ENCODE results near the gene SPAG9.

GRCh38 chr17:50924300-50924699 is 196.4 kb downstream of the SPAG9 start:
- TF ChIP-seq POLR2AphosphoS5 (IDR thresholded peaks at IDR 0.05; ENCODE audit: low read depth, low read length) (no peak), POLR2A (IDR thresholded peaks at IDR 0.05; ENCODE audit: low read depth, low read length) (no peak), TAF1 (IDR thresholded peaks at IDR 0.05; ENCODE audit: borderline replicate concordance, low read depth, low read length) (no peak)

Measured in GM12892 (cell line).